Fibroblast of mammary gland (primary cell): ENCODE data around the gene NLGN4Y.

Experiments used
- DNase-seq: peaks from one replicate; pipeline ENCODE4 v3.0.0-alpha.2; 2010; ENCODE audit warnings: low read depth
- H3K4me3 ChIP-seq: 2 replicates; pipeline ENCODE4 v1.5.1; 2011; ENCODE audit warnings: low read depth, mild to moderate bottlenecking, low read length, moderate library complexity; ENCODE audit not compliant: control insufficient read depth
- TF ChIP-seq, protein P1 (sequence below): conservative IDR thresholded peaks from 2 replicates; pipeline ENCODE4 v1.5.1; 2011; ENCODE audit warnings: low read depth, low read length, inconsistent platforms; ENCODE audit not compliant: control insufficient read depth, insufficient read depth

NLGN4Y gene

DNA sequence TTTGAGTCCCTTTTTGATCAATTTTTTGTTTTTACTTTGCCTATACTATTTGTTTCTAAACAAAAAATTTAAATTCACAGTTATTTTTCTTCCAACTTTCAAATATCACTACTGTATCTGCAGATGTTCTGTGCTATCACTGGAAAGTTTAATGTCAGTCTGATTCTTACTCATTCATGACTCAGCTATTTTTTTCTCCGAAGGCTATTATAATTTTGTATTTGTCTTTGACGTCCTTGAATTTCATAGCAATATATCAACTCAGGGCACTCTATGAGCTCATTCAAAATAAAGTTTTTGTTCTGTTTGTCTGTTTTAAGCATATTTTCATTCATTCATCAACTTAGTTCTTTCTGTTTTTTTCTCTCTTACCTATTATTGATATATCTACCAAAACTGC is 273.7 kb downstream of the NLGN4Y start:
- TF ChIP-seq, protein P1, sequence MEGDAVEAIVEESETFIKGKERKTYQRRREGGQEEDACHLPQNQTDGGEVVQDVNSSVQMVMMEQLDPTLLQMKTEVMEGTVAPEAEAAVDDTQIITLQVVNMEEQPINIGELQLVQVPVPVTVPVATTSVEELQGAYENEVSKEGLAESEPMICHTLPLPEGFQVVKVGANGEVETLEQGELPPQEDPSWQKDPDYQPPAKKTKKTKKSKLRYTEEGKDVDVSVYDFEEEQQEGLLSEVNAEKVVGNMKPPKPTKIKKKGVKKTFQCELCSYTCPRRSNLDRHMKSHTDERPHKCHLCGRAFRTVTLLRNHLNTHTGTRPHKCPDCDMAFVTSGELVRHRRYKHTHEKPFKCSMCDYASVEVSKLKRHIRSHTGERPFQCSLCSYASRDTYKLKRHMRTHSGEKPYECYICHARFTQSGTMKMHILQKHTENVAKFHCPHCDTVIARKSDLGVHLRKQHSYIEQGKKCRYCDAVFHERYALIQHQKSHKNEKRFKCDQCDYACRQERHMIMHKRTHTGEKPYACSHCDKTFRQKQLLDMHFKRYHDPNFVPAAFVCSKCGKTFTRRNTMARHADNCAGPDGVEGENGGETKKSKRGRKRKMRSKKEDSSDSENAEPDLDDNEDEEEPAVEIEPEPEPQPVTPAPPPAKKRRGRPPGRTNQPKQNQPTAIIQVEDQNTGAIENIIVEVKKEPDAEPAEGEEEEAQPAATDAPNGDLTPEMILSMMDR: no peak
- H3K4me3 ChIP-seq: no peak overlapping the region
- DNase-seq: no peak

DNA sequence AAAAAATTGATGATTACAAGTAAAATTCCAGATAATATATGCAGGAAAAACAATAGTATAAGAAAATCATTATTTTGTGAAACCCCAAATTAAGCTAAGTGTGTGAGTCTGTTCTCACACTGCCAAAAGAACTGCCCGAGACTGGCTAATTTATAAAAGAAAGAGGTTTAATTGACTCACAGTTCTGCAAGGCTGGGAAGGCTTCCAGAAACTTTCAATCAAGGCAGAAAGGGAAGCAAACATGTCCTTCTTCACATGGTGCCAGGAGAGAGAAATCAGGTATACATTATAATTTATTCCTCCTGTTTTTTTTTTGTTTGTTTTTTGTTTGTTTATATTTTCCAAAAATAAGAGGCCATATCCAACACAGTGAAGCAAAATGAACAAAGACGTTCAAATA is 276.8 kb downstream of the NLGN4Y start:
- DNase-seq: no peak
- no peak overlapping the region for H3K4me3 ChIP-seq
- TF ChIP-seq, protein P1: no peak

DNA sequence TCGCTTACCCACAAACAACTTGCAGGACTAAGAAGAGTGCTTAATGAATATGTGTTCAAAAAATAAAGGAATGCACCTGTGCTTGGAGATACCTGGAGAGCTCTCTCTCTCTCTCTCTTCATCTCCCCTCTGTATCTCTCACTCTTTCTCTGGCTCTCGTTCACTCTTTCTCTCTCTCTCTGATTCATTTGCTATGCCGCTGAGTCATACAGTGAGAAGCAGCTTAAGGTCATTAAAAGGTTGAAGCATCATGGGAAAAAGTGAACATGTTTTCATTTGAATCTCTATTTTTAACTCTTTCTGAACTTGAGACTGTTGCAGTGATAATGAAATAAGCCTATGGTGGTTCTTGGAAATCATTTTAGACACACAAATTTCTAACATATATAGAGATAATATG is 277.8 kb downstream of the NLGN4Y start:
- TF ChIP-seq, protein P1: no peak
- no peak overlapping the region for H3K4me3 ChIP-seq
- no peak for DNase-seq

DNA sequence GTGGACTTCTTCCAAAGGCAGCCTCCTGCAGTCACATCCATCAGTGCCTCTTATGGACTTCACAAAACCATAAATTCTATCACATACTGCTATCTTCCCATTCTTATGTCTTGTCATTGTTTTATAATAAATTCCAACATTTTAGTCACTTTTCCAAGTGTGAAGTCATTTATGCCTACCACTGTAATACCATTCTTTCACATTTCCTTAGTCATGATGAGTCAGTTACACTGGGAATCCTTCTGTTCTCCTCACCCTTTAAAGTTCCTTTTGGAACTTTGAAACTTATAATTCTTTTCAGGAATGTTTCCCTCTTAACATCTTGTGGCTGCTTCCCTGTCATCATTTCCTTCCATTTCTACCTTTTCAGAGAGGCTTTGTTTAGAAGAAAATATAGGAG is 279.7 kb downstream of the NLGN4Y start:
- no peak overlapping the region for H3K4me3 ChIP-seq
- DNase-seq: no peak
- TF ChIP-seq, protein P1: no peak

DNA sequence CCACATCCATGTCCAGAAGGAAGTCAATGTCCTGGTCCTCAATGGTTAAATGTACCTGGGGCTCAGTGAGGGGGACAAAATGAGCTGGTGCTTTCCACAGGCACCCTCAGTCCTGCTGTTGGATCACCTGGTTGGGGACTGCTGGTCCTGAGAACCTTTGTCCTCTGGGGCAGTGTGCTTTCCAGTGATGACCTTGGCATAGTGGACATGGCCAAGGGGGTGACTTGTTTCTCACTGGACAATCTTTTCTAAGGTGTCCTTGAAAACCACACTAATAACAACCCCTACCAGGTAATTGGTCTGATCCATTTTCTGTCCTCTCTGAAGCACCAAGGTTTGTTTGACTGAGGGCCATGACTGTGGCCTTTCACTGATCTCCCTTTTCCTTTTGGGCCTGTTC is 294.1 kb downstream of the NLGN4Y start:
- no peak overlapping the region for H3K4me3 ChIP-seq
- DNase-seq: no peak
- TF ChIP-seq, protein P1: no peak

DNA sequence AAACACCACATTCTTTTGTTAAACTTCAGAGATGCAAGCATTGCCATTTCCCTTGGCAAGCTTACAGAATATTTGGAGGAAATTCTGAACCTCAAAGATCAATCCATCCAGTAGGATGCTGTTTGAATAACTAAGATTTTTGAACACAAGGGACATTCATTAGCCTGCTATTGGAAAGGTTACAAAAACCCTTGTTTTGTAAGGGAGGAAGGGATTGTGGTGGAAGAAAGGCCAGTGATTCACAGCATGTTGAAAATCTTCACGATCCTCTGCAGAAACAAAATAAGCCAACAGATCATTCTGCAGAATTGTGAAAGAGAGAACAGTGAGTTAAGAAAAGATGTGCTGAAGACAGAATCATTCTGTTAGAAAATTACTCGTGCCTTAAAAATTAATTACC is 297.9 kb downstream of the NLGN4Y start:
- H3K4me3 ChIP-seq: no peak overlapping the region
- no peak for DNase-seq
- TF ChIP-seq, protein P1: no peak

DNA sequence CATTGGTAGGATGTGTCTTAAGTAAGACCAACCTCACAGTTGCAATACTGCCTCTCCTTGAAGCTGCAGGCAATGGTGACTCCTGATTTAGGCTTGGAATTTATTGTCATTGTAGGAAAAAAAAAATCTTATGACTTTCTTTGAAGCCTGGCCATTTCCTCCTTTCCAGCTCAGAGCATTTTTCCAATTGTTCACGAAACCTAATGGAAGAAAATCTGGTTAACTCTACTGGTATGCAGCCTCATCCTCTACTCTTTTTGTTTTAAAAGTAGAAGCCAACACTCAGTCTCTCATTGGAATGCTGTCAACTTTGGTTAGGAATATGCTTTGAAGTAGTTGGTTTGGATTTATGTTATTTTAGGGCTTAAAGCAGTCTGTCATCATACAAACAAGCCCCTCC is 298.6 kb downstream of the NLGN4Y start:
- TF ChIP-seq, protein P1: no peak
- H3K4me3 ChIP-seq: no peak overlapping the region
- no peak for DNase-seq
